ENCODE results near the gene CAMK4. TPM values are rescaled to one million over a fixed set of nuclear protein-coding genes. Genes with fewer than 3 reads are reported as not detected.

CAMK4 gene
- total and polyA plus RNA-seq, 2 of the 8 experiments (the other 6 are each of a cell fraction or from before 2014, with no cell fraction given): 1.8 to 8.3 TPM

DNA sequence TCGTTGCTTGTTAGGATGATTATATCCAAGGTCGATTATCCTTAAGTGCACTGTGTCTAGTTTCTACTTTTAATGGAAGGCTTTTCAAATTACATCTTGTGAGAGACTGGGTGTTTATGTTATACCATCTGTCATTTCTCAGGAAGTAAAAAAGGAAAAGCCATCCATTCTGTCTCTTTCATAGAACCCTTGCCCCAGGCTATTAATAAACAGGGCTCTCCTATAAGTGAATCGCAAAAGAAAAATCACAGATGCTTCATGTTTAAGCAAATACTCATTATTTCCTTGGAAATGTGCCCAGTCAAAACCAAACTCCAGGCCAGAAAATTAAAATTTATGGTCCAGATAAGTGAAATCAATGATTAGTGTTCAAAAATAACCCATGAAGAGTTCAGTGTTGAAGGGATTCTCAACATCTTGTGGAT lies 230.0 kb downstream of the CAMK4 start (continued):
- TF ChIP-seq TBP (IDR thresholded peaks at IDR 0.05; ENCODE audit: low read depth, low read length) (no peak), CHD2 (IDR thresholded peaks at IDR 0.05; ENCODE audit: low read length) (no peak)

Measured in H1 (cell line).